Prostate gland (tissue), 2 donors: ENCODE measurements around the gene TGM1. TPM values are rescaled to one million over a fixed set of nuclear protein-coding genes. Genes with fewer than 3 reads are reported as not detected.

Experiments used
- DNase-seq: peaks from one replicate; pipeline ENCODE4 v3.0.0-alpha.2; 2019; ENCODE audit warnings: low spot score
- H3K27ac ChIP-seq, 2 donors: fragments of 200-600 bp; sonication (generic); 2 replicates each; pipeline ENCODE4 v1.5.1; 2017 to 2019
- H3K27me3 ChIP-seq: fragments of 200-600 bp; sonication (generic); replicated peaks from 2 replicates; pipeline ENCODE4 v1.5.1; 2019; ENCODE audit not compliant: insufficient read depth
- H3K36me3 ChIP-seq, 2 donors: fragments of 200-600 bp; sonication (generic); 1 replicate in 1 of 2; 2 replicates in 1 of 2; pipeline versions ENCODE4 v1.5.1 to v1.8.1; 2017 to 2019
- H3K4me1 ChIP-seq: fragments of 200-600 bp; sonication (generic); replicated peaks from 2 replicates; pipeline ENCODE4 v1.5.1; 2019
- H3K4me3 ChIP-seq, 2 donors: fragments of 200-600 bp; sonication (generic); 2 replicates each; pipeline ENCODE4 v1.5.1; 2017 to 2019
- H3K9me3 ChIP-seq: fragments of 200-600 bp; sonication (generic); 2 replicates; pipeline ENCODE4 v1.5.1; 2017
- CTCF ChIP-seq, 4 experiments: fragments of 200-600 bp in 2 of 4; fragments of 450-650 bp in 2 of 4; sonication (generic) in 2 of 4; IDR thresholded peaks; 1 replicate in 3 of 4; 2 replicates in 1 of 4; pipeline ENCODE4 v1.5.1; 2016 to 2019; ENCODE audit warnings: antibody characterized with exemption in 4 of 4, mild to moderate bottlenecking in 2 of 4, moderate library complexity in 2 of 4
- POLR2A ChIP-seq: fragments of 450-650 bp; IDR thresholded peaks from one replicate; pipeline ENCODE4 v1.6.1; 2016; ENCODE audit warnings: antibody characterized with exemption, mild to moderate bottlenecking
- POLR2AphosphoS5 ChIP-seq: sonication (generic); formaldehyde crosslinking; IDR thresholded peaks from one replicate; pipeline ENCODE4 v1.6.1; 2017; ENCODE audit warnings: antibody characterized with exemption
- WGBS: methylation state at CpG from one replicate; pipeline ENCODE4 v1.1.5; 2018; 5-methylcytosine and 5-hydroxymethylcytosine counted together
- intact Hi-C: fragments of 100-400 bp; cut with DNase I; formaldehyde crosslinking; loops from one replicate; pipeline ENCODE4 v1.14.2; 2022
- total RNA-seq, 2 donors: library from RNA; depleted of rRNA; stranded (reverse); fragments of >200 nt; gene quantifications; one replicate each; pipeline ENCODE4 v1.1.0, GENCODE V29; 2016

TGM1 gene
- total RNA-seq, 2 donors from 2014 or later, result 6.6 to 11.4 TPM

GRCh38 chr14:24309538-24310264, 46.7 kb upstream of the TGM1 start, which contains the start of gene LTB4R2:
TSS of gene LTB4R2 (plus strand) at chr14:24310140. CDS start at chr14:24310665, 525 bp downstream.
- peak; percentile 43 for DNase-seq
- intact Hi-C loops, result no loop called here
- no peak for TF ChIP-seq POLR2AphosphoS5
- peak in 2 of 4 experiments; percentile 13 to 22 for TF ChIP-seq CTCF (IDR thresholded peaks at IDR 0.05)
- no peak for TF ChIP-seq POLR2A
- H3K27me3 ChIP-seq, result no peaks in the 10 kb centered on the region
- H3K9me3 ChIP-seq, result no peaks in the 10 kb centered on the region
- 25% methylated on average over 5 of the region's 5 CpGs for WGBS
- peak within 1 kb of the TSS; percentile 34 to 39 for H3K4me3 ChIP-seq
- peaks cover 0 to 6% of the 10 kb centered on the region in 2 donors for H3K36me3 ChIP-seq
- peaks cover 8% of the 10 kb centered on the region for H3K4me1 ChIP-seq
- peak within 1 kb of the TSS; percentile 73 to 83 for H3K27ac ChIP-seq

- intact Hi-C loops, result no loop called here
- H3K9me3 ChIP-seq, result no peaks in the 10 kb centered on the region
- no peaks in the 10 kb centered on the region for H3K27me3 ChIP-seq
- H3K4me3 ChIP-seq, result no peak overlapping the region
- H3K27ac ChIP-seq, result no peak overlapping the region
- no peak for DNase-seq
- H3K36me3 ChIP-seq, result peaks cover 7 to 18% of the 10 kb centered on the region in 2 donors
- WGBS, result 77% methylated on average over 7 of the region's 7 CpGs
- TF ChIP-seq POLR2AphosphoS5 (no peak), CTCF (IDR thresholded peaks at IDR 0.05) (no peak), POLR2A (no peak)
- H3K4me1 ChIP-seq, result peaks cover 8% of the 10 kb centered on the region
Measured at GRCh38 chr14:24308342-24309124, 45.6 kb upstream of the TGM1 start.

- 57% methylated on average over 6 of the region's 6 CpGs for WGBS
- Histone ChIP-seq H3K4me1 (peaks cover 8% of the 10 kb centered on the region), H3K27ac (no peak within 1 kb of the TSS), H3K36me3 (peaks cover 8 to 19% of the 10 kb centered on the region in 2 donors), H3K4me3 (no peak within 1 kb of the TSS), H3K9me3 (no peaks in the 10 kb centered on the region), H3K27me3 (no peaks in the 10 kb centered on the region)
- DNase-seq, result peak; percentile 28
- intact Hi-C loops, result no loop called here
- peak; percentile 66 to 90 (median 74) for TF ChIP-seq CTCF (IDR thresholded peaks at IDR 0.05)
- TF ChIP-seq POLR2A, result no peak
- TF ChIP-seq POLR2AphosphoS5, result no peak
Measured at GRCh38 chr14:24307575-24308341, 44.8 kb upstream of the TGM1 start, which contains the start of gene CIDEB. TSS of gene CIDEB (minus strand) at chr14:24307977. CDS start at chr14:24307858, 119 bp downstream.

GRCh38 chr14:24307156-24307574, 44.2 kb upstream of the TGM1 start:
- DNase-seq, result no peak
- no peak overlapping the region for H3K27ac ChIP-seq
- intact Hi-C loops, result no loop called here
- no peak for TF ChIP-seq POLR2A
- no peak for TF ChIP-seq POLR2AphosphoS5
- TF ChIP-seq CTCF (IDR thresholded peaks at IDR 0.05), result no peak
- WGBS, result 82% methylated on average over 11 of the region's 11 CpGs
- H3K9me3 ChIP-seq, result no peaks in the 10 kb centered on the region
- H3K4me3 ChIP-seq, result no peak overlapping the region
- peaks cover 14 to 25% of the 10 kb centered on the region in 2 donors for H3K36me3 ChIP-seq
- H3K4me1 ChIP-seq, result peaks cover 8% of the 10 kb centered on the region
- no peaks in the 10 kb centered on the region for H3K27me3 ChIP-seq
